Activated T-helper 9 cell treated with anti-CD3 and anti-CD28 coated beads, Interleukin-2, amount 50 U/mL, for 16 hours (primary cell): ENCODE results near the gene RCAN3.
"Not testable (repeated sequence)": the region's sequence is repeated elsewhere in the genome, so short reads cannot be mapped to it uniquely, and the experiment has no call there.

Source experiments
- DNase-seq: peaks from one replicate; pipeline ENCODE4 v3.0.0-alpha.2; 2020; ENCODE audit warnings: low read depth

RCAN3 gene

DNA sequence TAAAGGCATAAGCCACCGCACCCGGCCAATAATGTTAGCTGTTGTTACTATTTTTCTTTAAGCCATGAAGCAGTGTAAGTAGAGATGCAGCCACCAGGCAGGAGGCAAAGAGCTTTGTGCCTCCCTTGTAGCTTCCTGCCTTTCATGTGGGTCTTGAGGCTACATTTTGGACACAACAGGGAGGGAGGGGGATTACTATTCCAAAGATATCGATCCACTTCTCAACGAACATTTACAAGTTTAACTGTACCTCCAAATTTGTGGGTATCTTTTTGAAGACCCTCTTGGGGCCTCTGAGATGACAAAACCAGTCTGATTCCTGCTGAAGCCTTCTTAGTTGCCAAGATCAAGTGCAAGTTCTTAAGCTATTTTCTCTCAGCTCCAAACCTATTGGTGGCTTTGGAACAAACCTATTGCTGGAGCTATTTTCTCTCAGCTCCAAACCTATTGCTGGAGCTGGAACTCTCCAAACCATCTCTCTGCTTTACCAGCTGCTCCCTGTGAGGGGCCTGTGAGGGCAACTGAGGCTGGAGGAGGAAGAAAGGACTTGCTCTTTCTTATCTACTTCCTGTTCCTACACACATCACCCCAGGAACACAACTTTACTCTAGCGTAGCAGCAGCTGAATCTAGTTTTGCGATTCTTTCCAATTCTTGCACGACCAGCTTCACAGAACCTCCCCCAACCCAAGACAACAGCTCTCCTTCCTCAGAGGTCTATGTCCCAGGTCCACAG, 16.1 kb upstream of the RCAN3 start:
- DNase-seq: no peak

DNA sequence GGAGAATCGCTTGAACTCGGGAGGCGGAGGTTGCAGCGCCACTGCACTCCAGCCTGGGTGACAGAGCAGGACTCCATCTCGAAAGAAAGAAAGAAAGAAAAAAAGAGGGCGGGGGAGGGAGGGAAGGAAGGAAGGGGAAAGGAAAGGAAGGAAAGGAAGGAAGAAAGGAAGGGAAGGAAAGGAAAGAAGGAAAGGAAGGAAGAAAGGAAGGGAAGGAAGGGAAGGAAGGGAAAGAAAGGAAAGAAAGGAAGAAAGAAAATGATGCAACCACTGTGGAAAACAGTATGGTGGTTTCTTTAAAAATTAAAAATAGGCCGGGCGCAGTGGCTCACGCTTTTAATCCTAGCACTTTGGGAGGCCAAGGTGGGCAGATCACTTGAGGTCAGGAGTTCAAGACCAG, 15.2 kb upstream of the RCAN3 start:
- no peak for DNase-seq

DNA sequence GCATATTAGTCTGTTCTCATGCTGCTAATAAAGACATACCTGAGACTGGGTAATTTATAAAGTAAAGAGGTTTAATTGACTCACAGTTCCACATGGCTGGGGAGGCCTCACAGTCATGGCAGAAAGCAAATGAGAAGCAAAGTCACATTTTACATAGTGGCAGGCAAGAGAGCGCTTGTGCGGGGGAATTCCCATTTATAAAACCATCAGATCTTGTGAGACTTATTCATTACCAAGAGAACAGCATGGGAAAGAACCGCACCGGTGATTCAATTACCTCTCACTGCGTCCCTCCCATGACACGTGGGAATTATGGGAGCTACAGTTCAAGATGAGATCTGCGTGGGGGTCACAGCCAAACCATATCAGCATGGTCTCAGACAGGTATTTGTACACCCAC, 14.5 kb upstream of the RCAN3 start:
- DNase-seq: peak; percentile 58

DNA sequence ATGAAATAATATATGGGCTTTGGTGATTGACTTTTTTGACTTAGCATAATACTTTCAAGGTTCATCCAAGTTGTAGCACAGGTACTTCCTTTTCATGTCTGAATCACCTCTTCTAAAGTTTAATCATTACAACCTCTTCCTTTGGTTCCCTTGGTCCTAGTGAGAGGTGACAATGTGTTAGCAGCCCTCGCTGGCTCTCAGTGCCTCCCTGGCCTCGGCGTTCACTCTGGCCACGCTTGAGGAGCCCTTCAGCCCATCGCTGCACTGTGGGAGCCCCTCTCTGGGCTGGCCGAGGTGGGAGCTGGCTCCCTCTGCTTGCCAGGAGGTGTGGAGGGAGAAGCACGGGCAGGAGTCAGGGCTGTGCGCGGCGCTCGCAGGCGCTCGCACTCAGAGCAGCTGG, 13.0 kb upstream of the RCAN3 start:
- DNase-seq: no peak

DNA sequence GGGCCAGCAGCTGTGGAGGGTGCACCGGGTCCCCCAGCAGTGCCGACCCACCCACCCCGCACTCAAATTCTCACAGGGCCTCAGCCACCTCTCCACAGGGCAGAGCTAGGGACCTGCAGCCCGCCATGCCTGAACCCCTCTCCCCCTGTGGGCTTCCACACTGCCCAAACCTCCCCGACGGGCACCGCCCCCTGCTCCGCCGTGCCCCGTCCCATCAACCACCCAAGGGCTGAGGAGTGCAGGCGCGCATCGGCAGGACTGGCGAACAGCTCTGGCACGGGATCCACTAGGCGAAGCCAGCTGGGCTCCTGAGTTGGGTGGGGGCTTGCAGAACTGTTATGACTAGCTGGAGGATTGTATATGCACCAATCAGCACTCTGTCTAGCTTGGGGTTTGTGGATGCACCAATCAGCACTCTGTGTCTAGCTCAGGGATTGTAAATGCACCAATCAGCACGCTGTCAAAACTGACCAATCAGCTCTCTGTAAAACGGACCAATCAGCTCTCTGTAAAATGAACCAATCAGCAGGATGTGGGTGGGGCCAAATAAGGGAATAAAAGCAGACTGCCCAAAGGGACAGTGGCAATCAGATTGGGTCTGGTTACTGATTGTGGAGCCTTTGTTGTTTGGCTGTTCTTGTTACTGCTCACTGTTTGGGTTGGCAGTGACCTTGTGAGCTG, 12.4 kb upstream of the RCAN3 start:
- DNase-seq: no peak

DNA sequence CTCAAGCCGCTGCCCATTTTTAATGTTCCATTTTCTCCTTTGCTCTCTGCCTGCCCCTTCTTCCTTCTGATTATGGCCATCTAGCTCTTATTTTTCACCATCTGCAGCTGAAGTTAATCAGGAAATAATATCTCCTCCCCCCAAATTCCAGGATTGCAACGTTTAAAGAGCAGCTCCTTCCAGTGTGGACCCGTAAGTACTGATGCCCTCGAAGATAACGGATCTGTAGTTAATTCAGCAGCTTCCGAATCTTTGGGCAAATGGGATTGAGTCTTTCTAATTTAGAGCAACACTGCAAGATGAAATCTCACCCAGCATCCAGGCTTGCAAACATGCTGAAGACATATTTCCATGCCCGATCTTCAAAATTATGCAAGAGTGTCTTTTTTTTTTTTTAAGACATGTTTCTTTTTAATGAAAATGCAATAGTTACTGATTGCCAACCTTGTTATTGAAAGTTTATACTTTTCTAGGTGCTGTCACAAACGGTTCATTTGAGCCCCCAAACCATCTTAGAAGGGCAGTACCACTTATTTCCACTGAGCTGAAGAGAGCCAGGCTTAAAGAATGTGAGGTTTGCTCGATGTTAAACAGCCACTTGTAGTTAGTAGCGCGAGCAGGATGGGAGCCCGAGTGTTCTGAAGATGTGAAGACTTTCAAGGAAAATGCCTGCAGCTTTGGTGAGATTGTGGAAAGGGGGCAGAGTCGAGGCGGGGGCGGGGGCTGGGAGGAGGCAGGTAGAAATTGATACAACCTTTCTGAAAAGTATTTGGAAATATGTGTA, 10.9 kb upstream of the RCAN3 start:
- DNase-seq: no peak

DNA sequence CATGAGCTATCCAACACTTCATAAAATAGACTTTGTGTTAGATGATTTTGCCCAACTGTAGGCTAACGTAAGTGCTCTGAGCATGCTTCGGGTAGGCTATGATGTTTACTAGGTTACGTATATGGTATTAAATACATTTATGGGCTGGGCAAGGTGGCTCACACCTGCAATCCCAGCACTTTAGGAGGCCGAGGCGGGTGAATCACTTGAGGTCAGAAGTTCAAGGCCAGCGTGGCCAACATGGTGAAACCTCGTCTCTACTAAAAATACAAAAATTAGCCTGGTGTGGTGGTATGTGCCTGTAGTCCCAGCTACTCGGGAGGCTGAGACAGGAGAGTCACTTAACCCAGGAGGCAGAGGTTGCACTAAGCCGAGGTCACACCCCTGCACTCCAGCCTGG, 9.7 kb upstream of the RCAN3 start:
- DNase-seq: not testable (repeated sequence)

DNA sequence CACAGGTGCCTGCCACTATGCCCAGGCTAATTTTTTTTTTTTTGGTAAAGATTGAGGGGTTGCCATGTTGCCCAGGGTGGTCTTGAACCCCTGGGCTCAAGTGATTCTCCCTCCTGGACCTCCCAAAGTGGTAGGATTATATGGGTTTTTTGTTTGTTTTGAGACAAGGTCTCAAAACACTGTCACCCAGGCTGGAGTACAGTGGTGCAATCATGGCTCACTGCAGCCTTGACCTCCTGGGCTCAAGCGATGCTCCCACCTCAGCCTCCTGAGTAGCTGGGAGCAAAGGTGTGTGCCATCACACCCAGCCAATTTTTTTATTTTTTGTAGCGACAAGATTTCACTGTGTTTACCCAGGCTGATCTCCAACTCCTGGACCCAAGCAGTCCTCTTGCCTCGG, 8.9 kb upstream of the RCAN3 start:
- DNase-seq: no peak

DNA sequence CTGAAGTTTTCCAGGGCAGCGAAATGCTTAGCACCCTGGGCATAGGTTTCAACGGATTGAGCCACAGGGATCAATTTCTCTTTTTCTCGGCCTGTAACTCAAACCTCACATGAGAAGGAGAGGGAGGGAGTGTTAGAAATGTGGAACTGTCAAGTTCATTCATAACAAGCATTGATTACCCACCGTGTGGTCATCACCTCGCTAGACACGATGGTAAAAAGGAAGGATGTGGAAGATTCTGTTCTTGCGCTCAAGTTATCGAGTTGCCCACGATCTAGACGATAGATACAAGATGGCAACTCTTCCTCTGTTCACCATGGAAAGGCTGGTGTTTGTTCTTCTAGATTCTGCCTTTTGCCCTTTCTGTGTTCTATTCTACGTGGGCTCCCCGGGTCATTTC, 4.0 kb upstream of the RCAN3 start:
- DNase-seq: no peak

DNA sequence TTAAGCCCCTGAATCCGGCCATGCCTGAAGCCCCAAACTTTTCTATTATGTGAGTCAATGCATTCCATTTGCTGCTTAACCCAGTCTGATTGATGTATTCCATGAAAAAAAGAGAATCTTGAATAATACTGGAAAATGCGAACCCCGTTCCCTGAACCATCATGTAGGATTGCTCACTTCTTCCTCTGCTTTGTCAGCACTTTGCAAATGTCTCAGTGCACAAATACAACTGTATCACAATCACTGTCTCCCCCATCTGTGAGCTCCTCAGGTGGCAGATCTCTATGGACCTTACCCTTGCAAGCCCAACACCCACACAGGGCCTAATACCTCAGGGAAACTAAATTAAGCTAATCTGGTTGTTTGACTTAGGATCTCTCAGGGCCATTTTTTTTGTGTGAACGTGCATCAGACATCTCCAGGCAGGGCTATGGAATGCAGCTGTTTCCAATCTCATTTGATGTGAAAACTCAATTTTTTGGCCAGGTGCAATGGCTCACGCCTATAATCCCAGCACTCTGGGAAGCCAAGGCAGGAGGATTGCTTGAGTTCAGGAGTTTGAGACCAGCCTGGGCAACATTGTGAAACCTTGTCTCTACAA, 2.1 kb upstream of the RCAN3 start:
- DNase-seq: no peak

DNA sequence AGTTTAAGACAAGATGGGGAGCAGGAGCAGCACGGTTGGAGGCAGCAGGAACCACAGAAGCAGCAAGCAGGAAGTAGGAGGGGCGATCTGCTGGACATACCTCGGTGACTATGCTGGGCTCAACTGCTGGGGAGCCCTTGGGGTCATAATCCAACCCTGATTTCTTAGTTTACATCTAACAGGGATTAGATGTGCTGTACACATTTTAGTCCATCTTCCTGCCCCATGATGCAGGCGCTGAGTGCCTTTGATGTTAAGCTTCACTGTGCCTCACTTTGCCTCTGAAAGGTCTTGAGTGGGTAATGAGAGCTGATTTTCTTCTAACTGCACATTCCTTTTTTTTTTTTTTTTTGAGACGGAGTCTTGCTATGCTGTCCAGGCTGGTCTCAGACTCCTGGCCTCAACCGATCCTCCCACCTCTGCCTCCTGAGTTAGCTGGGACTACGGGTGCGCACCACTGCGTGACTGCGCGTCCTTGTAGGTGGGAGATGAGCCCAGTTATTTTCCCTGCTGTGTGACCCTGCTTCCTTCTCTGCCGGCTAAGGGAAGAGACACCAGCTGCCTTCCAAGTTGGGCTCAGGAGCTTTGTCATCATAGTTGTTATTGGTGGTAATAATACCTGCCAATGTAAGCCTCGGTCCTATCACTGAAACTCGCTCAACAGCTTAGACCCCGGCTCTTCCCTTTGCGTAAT, 1.1 kb upstream of the RCAN3 start:
- DNase-seq: no peak

DNA sequence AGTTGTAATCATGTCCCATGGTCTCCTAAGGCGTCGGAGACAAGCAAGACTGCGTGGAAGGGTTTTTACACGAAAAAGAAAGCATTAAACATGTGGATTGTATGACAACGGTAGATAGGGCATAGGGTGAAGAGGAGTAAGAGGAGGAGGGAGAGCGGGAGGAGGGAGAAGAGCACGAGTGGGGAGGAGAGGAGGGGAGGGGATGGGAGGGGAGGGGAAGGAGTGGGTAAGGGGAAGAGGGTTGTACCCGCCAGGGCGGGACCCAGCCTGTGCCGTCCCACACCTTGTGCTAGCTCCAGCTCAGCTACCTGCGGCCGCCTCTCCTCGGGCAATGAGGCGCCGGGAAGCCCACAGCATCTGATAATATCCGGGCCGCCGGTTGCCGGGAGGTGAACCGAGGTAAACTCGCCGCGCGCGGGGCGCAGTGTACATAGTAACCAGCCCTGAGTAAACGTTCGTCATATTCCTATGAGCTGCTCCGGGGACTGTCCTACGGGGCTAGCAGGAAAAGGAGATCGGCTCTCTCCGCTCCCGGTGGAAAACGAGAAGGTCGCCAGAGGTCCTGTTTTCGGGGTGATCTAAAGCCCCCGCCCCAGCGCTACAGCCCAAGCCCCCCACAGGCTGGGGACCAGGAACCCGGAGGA, 449 bp upstream of the RCAN3 start:
- DNase-seq: peak; percentile 72

DNA sequence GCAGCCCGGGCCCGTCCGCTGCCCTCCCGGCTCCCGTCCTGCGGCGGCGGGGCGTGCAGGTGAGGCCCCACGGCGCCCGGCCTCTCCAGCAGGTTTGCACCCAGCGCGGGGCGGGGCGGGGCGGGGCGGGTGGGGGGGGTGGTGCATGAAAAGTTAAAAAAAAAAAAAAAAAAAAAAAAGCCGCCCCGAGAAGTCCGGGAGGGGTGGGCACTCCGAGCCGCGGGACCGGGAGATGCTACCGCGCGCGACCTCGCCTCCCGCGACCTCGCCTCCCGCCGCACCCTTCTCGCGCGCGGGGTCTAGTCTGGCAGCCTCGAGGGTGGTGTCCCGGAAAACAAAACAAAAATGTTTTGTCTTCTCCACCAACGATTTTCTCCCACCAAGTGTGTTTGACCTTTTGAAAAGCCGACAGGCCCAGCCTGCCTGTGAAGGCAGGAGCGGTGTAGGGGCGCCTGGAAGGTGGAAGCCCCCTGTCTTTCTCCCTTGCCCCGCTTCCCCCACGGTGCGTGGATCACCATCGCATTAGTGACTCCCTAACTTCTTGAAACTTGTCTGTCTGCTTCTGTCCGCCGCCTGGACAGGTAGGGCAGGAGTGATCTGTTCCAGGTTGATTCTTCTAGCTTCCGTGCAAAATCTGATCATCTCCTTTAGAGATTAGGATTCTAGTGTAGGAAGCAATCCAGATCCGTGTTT, 569 bp downstream of the RCAN3 start:
- no peak for DNase-seq

DNA sequence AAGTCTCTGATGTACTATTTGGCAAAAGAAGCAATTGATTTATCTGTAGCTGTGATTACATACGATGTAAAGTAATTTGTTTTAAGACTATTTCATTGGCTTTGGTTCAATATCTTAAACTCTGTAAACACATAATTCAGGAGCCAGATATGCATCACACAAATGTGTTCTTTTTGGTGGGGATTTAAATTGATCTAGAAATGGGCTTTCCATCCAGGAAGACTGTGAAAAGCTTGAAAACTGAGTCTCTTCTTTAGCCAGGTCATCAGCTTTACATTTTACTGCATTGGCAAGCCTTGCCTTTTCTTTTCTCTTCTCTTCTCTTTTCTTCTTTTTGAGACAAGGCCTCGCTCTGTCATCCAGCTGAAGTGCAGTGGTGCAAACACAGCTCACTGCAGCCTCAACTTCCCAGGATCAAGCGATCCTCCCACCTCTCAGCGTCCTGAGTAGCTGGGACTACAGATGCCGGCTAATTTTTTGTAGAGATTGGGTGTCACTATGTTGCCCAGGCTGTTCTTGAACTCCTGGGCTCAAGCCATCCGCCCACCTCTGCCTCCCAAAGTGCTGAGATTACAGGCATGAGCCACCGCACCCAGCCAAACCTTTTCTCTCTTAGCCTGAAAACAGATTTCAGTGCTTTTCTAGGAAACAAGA, 1.4 kb downstream of the RCAN3 start:
- no peak for DNase-seq

DNA sequence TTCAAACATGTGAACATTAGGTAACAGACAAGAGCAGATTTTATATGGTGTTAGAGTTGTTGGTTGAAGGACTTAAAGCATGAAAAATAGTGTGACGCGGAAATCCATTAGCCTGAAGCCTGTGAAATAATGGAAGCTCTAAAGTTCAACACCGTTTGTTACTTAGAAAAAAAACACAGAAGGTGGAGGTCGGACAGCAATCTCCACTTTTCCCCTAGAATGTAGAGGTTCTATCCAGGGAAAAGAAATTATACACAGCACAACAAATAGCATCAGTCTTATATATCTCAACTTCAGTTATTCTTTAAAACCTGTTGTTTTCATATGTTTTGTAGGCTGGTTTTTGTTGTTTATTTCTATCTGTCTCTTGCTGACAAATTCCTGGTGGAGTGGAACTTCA, 1.9 kb downstream of the RCAN3 start:
- no peak for DNase-seq

DNA sequence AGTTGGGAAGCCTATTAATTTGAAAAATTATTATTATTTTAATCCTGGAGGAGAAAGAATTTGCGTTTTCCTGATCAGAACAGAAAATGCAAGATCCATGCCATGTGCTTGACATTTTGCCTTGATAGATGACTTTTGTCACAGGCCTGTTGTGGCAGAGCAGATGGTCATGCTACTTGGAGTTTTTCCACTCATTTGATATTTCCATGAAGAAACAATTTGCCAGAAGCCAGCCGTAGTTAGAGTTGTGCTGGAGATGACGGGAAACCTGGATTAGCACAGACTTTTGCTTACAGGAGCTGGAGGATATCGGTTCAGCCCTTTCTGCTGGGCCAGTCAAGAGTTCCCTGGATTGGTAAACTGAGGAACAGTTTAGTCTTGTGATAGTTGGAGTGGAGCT, 3.2 kb downstream of the RCAN3 start:
- DNase-seq: no peak

DNA sequence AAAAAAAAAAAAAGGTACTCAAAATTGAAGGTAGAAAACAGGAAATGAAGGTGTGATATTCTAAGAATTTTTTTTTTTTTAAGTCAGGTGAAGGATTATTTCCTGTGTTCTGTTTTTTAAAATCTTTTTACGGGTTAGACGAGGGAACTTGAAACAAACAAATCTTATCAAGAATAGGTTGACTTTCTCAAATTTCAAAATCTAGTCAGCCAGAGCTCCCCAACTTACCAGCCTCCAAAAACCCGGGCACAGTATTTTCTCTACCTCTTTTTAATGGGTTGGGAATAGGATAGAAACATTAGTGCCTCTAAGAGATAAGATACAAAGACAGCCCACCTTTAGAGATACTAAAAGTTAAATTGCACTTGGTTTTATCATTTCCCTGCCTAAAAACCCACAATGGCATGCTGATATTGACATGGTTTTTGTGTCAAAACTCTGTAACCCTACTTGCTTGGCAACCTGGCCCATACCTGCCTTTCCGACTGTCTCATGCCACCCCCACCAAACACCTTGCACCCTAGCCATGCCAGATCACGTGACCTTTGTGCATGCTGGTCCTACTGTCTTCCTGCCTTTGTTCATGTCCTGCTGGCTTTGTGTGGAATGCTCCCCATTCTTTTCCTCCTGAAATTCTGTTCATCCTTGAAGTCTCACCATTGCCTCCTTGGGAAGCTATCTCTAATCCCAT, 4.2 kb downstream of the RCAN3 start:
- DNase-seq: no peak

DNA sequence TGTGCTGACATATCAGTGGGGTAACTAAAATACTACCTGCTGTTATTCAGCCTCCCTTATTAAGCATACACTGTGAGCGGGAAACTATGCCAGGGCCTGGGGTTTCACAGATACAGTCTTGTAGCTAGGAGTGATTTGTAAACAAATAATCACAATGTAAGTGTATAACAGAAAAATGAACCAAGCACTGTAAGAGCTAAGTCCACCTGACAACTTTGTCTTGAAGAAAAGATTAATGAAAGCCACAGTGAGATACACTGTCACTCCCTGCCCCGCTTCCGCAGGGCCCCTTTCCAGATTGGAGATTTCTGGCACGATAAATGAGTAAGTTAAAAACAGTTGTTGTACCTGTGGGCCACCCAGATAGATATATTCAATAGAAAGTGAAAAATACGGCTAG, 4.8 kb downstream of the RCAN3 start:
- no peak for DNase-seq

DNA sequence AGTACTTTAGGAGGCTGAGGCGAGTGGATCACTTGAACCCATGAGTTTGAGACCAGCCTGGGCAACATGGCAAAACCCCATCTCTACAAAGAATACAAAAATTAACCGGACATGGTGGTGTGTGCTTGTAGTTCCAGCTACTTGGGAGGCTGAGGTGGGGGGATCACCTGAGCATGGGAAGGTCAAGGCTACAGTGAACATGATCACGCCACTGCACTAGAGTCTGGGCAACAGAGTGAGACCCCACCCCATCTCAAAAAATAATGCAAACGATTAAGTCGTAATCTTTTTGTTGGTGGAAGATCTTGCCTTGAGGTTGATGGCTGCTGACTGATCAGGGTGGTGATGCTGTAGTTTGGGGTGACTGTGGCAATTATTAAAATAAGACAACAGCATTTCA, 6.3 kb downstream of the RCAN3 start:
- DNase-seq: no peak

DNA sequence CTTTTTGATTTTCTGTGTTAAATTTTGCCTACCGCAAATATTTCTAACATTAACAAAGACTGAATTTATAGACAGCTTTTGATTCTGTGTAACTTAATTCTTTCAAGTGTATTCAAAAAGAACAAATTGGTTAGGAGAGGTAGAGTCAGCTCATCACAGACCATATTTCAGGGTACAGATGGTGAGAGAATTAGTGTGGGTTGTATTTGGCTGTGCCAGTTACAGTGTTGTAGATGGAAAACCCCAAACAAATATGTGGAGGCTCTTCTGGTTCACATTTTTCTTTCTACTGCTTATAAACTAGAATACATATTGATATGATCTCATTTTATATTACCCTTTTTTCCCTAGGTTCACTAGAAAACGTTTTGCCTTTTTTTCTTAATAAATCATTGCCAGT, 11.1 kb downstream of the RCAN3 start:
- DNase-seq: no peak
